ENCODE data around the gene NCK1.
"Not testable (repeated sequence)": the region's sequence is repeated elsewhere in the genome, so short reads cannot be mapped to it uniquely, and the experiment has no call there.

Gene NCK1

GRCh38 chr3:136982520-136983138 lies 120.6 kb downstream of the NCK1 start:
- no peak for DNase-seq (ENCODE audit: low read depth)
- TF ChIP-seq CTCF (IDR thresholded peaks at IDR 0.05; ENCODE audit: insufficient read depth, low read depth, low read length, missing control alignments): no peak
- no peak overlapping the region for H3K4me3 ChIP-seq (ENCODE audit: low read depth, low read length)

- DNase-seq (ENCODE audit: low read depth): no peak
- no peak overlapping the region for H3K4me3 ChIP-seq (ENCODE audit: low read depth, low read length)
- TF ChIP-seq CTCF (IDR thresholded peaks at IDR 0.05; ENCODE audit: insufficient read depth, low read depth, low read length, missing control alignments): no peak
Measured at GRCh38 chr3:136984837-136985236, 122.8 kb downstream of the NCK1 start.

GRCh38 chr3:136987398-136987980 lies 125.5 kb downstream of the NCK1 start:
- not testable (repeated sequence) for DNase-seq (ENCODE audit: low read depth); H3K4me3 ChIP-seq (ENCODE audit: low read depth, low read length)

DNA sequence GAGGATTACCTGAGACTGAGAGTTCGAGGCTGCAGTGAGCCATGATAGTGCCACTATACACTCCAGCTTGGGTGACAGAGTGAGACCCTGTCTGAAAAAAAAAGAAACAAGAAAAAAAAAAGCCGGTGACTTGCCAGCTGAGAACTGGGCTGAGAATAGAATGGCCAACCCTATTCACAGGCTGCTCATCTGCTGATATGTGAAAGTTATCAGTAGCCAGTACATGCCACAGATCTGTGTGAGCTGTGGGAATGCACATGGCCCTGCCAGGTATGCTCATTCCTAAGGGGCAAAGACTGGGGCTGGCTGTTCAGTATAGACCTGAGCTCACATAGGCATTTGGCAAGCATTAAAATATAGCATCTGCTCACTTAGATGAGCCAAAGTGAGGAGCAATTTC lies 126.6 kb downstream of the NCK1 start:
- TF ChIP-seq CTCF (IDR thresholded peaks at IDR 0.05; ENCODE audit: insufficient read depth, low read depth, low read length, missing control alignments): no peak
- H3K4me3 ChIP-seq (ENCODE audit: low read depth, low read length): no peak overlapping the region
- DNase-seq (ENCODE audit: low read depth): no peak

DNA sequence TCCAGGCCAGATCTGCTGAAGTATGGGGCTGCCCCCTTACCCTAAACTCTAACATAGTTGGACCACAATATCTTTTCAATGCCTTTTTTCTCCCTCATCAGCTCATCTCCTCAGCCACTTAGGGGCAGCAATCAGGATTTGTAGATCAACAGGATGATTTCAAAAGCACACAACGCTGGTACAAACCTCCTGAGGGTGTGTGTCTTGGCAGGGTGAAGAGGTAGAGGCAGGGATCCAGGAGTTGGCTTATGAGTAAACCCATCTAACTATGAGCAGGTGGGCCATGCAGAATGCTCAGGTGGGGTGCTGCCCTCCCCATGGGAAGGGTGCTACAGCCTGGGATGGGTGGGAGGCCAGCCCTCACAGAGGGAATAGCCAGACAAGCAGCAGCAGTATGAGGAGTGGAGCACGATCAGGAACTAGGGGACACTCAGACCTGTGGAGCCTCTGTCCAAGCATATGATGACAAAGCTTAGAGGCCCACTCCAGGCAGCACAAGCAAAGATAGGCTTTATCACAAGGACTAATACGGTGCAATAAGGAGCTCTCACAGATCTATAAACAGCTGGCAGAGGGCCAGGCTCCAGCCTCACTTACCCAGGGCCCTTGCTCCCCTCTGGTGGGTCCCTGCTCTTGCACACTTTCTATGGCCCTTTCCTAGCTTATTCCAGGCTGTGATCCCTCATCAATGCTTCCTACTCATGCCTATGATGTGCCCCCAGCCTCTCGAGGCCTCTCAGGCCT lies 127.9 kb downstream of the NCK1 start:
- no peak for TF ChIP-seq CTCF (IDR thresholded peaks at IDR 0.05; ENCODE audit: insufficient read depth, low read depth, low read length, missing control alignments)
- H3K4me3 ChIP-seq (ENCODE audit: low read depth, low read length): no peak overlapping the region
- no peak for DNase-seq (ENCODE audit: low read depth)

GRCh38 chr3:136990826-136991225 lies 128.8 kb downstream of the NCK1 start:
- TF ChIP-seq CTCF (IDR thresholded peaks at IDR 0.05; ENCODE audit: insufficient read depth, low read depth, low read length, missing control alignments): no peak
- H3K4me3 ChIP-seq (ENCODE audit: low read depth, low read length): no peak overlapping the region
- no peak for DNase-seq (ENCODE audit: low read depth)

DNA sequence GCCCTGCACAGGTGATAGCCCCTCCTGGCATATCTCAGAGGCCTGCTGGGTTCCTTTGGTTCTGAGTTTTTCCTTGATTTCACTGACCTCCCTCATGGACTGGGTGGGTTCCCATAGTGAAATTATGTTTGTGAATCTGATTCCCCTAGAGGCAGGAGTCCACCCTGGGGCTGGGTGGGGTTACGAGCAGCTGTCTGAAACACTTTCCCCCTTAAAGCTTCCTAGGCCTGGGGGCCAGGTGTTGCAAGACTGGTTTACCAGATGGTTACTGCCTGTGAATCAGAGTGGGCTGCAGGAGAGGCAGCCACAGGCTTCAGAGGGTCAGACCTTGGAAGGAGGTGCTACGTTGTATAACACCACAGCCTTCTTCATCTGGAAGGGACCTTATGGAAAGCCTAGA lies 130.1 kb downstream of the NCK1 start:
- H3K4me3 ChIP-seq (ENCODE audit: low read depth, low read length): no peak overlapping the region
- TF ChIP-seq CTCF (IDR thresholded peaks at IDR 0.05; ENCODE audit: insufficient read depth, low read depth, low read length, missing control alignments): no peak
- no peak for DNase-seq (ENCODE audit: low read depth)

Data from GM12865 (cell line).